ENCODE results near the gene GUCD1.

Gene GUCD1

DNA sequence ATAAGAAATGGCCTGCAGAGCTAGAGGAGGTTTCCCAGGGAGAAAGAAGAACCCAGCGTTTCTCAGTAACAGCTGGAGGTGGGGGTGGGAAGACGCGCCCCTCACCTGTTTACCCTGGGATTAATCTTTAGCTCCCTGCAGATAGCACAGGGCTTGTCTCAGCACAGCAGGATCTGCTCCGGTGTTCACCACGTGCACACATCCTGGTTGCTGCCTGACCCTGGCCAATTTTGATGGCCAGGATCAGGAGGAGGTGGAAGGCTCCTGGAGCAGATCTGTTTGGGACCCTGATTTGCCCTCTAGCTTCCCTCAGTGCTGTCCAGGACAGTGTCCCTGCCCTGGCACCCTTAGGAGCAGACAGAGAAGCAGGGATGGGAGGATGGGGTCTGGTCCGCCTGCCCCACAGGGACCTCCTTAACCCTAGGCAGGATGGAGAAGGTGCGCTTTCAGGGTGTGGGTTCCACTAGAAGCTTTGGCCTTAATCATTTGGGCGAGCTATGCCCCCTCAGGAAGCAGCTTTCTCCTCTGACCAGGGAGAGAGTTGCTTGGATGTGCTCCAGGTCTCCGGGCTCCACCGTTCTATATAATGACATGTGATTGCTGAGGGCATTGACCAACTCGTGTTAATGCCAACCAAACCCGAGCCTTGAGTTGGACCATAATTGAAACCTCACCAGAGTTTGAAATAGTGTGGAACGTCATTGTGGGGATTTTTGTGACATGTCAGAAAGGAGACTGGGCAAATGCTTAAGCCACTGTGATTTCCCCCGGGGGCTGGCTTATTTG lies 40.5 kb downstream of the GUCD1 start:
- TF ChIP-seq, protein P1, sequence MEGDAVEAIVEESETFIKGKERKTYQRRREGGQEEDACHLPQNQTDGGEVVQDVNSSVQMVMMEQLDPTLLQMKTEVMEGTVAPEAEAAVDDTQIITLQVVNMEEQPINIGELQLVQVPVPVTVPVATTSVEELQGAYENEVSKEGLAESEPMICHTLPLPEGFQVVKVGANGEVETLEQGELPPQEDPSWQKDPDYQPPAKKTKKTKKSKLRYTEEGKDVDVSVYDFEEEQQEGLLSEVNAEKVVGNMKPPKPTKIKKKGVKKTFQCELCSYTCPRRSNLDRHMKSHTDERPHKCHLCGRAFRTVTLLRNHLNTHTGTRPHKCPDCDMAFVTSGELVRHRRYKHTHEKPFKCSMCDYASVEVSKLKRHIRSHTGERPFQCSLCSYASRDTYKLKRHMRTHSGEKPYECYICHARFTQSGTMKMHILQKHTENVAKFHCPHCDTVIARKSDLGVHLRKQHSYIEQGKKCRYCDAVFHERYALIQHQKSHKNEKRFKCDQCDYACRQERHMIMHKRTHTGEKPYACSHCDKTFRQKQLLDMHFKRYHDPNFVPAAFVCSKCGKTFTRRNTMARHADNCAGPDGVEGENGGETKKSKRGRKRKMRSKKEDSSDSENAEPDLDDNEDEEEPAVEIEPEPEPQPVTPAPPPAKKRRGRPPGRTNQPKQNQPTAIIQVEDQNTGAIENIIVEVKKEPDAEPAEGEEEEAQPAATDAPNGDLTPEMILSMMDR (IDR thresholded peaks at IDR 0.05; ENCODE audit: control insufficient read depth, extremely low read depth, insufficient read depth), result no peak
- DNase-seq (ENCODE audit: low read depth), result no peak

DNA sequence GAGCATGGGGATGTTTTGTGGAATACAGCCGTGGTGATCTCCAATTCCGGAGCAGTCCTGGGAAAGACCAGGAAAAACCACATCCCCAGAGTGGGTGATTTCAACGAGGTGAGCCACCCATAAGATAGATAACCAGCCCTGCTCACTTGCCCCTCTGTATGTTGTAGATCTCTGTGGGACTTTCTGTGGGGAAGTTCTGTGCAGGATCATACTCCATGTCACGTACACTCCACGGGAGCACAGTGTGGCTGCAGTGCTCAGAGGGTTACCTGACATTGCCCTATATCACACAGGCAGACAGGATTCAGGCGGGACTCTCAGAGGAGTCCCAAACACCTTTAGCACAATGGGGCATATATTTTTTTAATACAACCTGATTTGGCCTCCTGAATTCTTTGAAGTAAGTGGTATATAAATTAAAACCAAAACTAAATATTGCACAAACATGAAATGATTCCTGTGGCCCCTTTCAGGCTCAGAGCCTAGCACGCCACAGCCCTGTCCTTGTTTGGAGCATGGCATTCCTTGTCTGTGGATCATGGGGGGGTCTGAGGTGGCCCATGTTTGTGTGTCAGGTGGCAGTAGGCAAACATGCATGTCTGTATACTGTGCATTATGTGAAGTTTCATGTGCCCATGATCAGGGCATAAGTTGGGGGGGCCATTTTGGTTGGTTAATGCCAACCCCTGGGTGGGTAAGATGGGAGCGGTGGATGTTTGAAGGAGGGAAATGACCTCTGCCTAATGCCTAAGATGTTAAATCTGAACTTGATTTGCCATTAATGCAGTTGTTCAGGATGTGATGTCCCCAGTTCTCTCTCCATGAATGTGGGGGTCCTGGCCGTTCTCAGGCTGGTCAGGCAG lies 41.3 kb downstream of the GUCD1 start:
- no peak for DNase-seq (ENCODE audit: low read depth)
- no peak overlapping the region for H3K4me3 ChIP-seq (ENCODE audit: low read depth, low read length)
- TF ChIP-seq, protein P1 (IDR thresholded peaks at IDR 0.05; ENCODE audit: control insufficient read depth, extremely low read depth, insufficient read depth), result no peak

More for the DNA sequence above, 40.5 kb downstream of the GUCD1 start:
- H3K4me3 ChIP-seq (ENCODE audit: low read depth, low read length), result no peak overlapping the region

DNA sequence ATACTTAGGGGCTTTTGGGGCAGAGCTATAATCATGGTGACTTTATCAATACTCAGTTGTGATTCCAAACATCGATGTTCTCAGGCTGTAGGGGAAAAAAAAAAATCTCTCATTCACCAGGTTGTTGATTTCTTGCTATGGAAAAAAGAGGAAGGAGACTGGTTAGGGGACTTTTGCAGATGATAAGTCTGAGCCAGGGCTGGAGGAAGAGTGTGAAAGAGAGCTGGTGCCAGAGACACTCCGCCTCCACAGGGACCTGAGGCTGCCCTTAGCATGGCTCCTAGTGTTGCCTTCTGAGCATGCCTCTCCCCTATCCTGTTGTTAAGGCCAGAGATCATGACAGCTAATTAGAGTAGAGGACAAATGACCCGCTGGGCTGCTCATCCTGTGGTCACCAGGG lies 42.9 kb downstream of the GUCD1 start:
- TF ChIP-seq, protein P1 (IDR thresholded peaks at IDR 0.05; ENCODE audit: control insufficient read depth, extremely low read depth, insufficient read depth), result no peak
- DNase-seq (ENCODE audit: low read depth), result no peak

DNA sequence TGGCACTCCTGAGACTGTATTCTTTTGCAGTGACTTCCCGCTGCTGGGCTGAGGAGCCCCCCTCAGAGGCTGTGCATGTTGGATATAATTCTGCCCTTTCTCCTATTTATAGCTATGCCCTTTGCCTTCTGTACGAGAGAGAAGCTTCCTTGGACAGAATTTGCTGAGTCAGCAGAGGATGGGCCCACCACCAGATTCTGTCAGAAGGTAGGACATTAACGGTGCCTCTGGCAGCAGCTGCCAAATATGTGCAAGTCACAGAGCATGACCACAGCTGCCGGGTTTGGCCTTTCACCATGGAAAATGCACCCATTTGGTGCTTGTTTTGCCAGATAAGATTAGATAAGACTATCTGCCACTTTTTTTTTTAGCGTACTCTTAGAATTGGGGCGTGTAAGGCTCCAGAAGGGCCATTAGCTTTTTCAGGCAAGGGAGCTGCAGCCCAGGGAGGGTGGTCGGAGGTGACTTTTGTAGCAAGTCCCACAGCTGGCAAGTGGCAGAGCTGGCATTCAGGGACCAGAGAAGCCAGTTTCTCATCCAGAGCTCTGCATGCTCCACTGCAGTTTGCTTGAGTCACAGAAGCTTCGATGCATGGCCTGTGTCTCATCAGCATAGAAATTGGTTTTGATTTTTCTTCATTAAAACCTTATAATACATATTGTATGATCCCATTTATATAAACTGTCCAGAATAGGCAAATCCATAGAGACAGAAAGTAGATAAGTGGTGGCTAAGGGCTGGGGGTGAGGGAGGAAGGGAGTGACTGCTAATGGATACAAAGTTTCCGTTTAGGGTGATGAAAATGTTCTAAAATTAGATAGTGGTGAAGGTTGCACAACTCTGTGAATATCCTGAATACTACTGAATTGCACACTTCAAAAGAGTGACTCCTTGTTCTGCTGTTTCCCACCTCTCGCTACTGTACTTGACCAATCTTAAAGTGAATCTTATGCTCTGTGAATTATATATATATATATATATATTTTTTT lies 44.0 kb downstream of the GUCD1 start:
- H3K4me3 ChIP-seq (ENCODE audit: low read depth, low read length), result no peak overlapping the region
- no peak for DNase-seq (ENCODE audit: low read depth)
- TF ChIP-seq, protein P1 (IDR thresholded peaks at IDR 0.05; ENCODE audit: control insufficient read depth, extremely low read depth, insufficient read depth), result no peak

More for the DNA sequence above, 42.9 kb downstream of the GUCD1 start:
- no peak overlapping the region for H3K4me3 ChIP-seq (ENCODE audit: low read depth, low read length)

DNA sequence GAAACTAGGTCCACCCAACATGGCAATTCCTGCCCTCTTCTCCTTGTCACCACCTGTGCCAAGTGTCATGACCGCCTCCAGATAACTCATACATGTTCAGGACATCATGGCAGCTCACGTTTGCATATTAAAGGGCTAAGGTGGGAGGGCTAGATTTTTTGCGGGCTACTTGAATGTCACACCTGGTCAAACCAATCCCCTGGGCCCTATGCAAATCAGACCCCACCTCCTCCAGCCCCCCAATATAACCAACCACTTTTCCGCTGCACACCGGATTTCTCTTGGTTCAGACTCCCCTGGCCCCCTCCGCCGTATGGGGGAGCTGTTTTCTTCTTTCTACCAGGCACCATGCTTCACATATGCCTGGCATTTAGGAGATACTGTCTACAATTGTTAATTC lies 47.2 kb downstream of the GUCD1 start:
- no peak for DNase-seq (ENCODE audit: low read depth)
- H3K4me3 ChIP-seq (ENCODE audit: low read depth, low read length), result no peak overlapping the region
- TF ChIP-seq, protein P1 (IDR thresholded peaks at IDR 0.05; ENCODE audit: control insufficient read depth, extremely low read depth, insufficient read depth), result no peak

DNA sequence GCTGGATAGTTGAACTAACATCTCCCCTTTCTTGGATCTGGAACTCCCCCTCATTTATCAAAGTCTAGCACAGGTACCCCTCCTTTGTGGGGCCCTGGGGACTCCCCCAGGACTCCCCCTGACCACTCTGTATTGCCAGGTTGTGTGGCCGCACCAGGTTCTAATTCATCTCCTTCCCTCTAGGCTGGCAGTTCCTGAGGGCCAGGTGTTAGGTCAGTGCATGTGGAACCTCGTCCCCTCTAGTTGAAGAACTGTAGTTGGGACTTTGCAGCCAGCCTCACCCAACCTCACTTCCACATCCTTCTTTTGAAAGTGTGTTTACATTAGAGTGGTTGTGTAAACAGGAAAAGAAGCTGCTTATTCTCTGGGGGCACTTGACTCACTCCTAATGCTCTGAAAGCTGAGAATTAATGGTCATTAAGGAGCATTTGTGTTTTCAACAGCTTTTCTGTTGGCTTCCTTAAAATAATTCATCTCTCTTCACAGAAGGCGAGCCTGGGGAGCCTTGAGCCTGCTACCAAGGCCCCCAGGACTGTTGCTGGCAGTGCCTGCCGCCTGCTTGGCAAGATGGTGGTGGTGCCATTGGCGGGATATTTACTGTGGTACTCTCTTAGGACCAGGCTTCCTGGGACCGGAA lies 48.0 kb downstream of the GUCD1 start:
- DNase-seq (ENCODE audit: low read depth), result no peak
- H3K4me3 ChIP-seq (ENCODE audit: low read depth, low read length), result no peak overlapping the region

More for the DNA sequence above, 48.0 kb downstream of the GUCD1 start:
- TF ChIP-seq, protein P1 (IDR thresholded peaks at IDR 0.05; ENCODE audit: control insufficient read depth, extremely low read depth, insufficient read depth), result no peak

Measured in LNCaP clone FGC (cell line).